HCT116 (cell line): Measurements from ENCODE around the gene TRIM66. TPM values are rescaled to one million over a fixed set of nuclear protein-coding genes. Genes with fewer than 3 reads are reported as not detected.

Source experiments
- ATAC-seq: fragments of 200-7000 bp; cut with Tn5 transposase; 2 replicates; pipeline ENCODE4 v1.9.1; 2020; ENCODE audit warnings: mild to moderate bottlenecking, moderate library complexity
- BruUV-seq: library from RNA; stranded (reverse); fragments of 400-500 nt; replicated peaks from 2 replicates; lab custom pipeline; 2021; lab: Mats Ljungman, UMichigan
- CTCF ChIA-PET: fragments of 300-600 bp; sonication (Branson Sonifier 250); formaldehyde crosslinking; loops from one replicate; lab custom pipeline; 2021; ENCODE audit warnings: antibody characterized with exemption; lab: Charles Lee
- POLR2A ChIA-PET: fragments of 300-600, 350-600 bp; sonication (Branson Sonifier 250); formaldehyde crosslinking; loops from one replicate; lab custom pipeline; 2021; ENCODE audit warnings: antibody characterized with exemption; lab: Charles Lee
- RAD21 ChIA-PET, 2 experiments: fragments of 300-600 bp; sonication (Branson Sonifier 250); formaldehyde crosslinking; loops; one replicate each; lab custom pipeline; 2023; ENCODE audit warnings: low total read pairs in 2 of 2; ENCODE audit not compliant: uncharacterized antibody in 2 of 2, unreplicated experiment in 2 of 2, low non-redundant PET in 1 of 2; lab: Charles Lee
- DNase-seq: peaks from one replicate; pipeline ENCODE4 v3.0.0-alpha.2; 2010; ENCODE audit warnings: low read depth, low spot score
- H2AFZ ChIP-seq: fragments of 200-600 bp; shearing (Covaris generic), sonication (generic); 2 replicates; pipeline ENCODE4 v1.6.1; 2017; ENCODE audit warnings: low read depth, mixed run types, mixed read lengths, antibody characterized with exemption, low read length; ENCODE audit not compliant: poor library complexity, severe bottlenecking
- H3K27ac ChIP-seq: 2 replicates; pipeline ENCODE4 v1.5.1; 2012; ENCODE audit warnings: low read depth, low read length
- H3K27me3 ChIP-seq: fragments of 200-600 bp; sonication (generic); 2 replicates; pipeline ENCODE4 v1.6.1; 2016; ENCODE audit warnings: mixed run types, low read length, mixed read lengths; ENCODE audit not compliant: insufficient read depth
- H3K36me3 ChIP-seq, 2 experiments: fragments of 200-500 bp in 1 of 2; fragments of 200-600 bp in 1 of 2; sonication (Bioruptor generic) in 1 of 2; sonication (generic) in 1 of 2; 2 replicates each; pipeline versions ENCODE4 v1.5.1 to v1.6.1; 2014 to 2016; ENCODE audit warnings: low read length in 2 of 2, inconsistent platforms in 1 of 2, mixed read lengths in 1 of 2, mixed run types in 1 of 2; ENCODE audit not compliant: insufficient read depth in 2 of 2, control insufficient read depth in 1 of 2
- H3K4me1 ChIP-seq, 2 experiments: fragments of 200-600 bp in 1 of 2; sonication (generic) in 1 of 2; 2 replicates each; pipeline versions ENCODE4 v1.5.1 to v1.6.1; 2012 to 2017; ENCODE audit warnings: low read length in 2 of 2, inconsistent platforms in 1 of 2, mild to moderate bottlenecking in 1 of 2, mixed read lengths in 1 of 2, mixed run types in 1 of 2, moderate library complexity in 1 of 2; ENCODE audit not compliant: insufficient read depth in 2 of 2, control insufficient read depth in 1 of 2
- H3K4me2 ChIP-seq: fragments of 200-600 bp; sonication (generic); 2 replicates; pipeline ENCODE4 v1.6.1; 2017; ENCODE audit warnings: mixed run types, low read length, mixed read lengths
- H3K4me3 ChIP-seq, 2 experiments: fragments of 200-600 bp in 1 of 2; sonication (generic) in 1 of 2; replicated peaks in 1 of 2; 2 replicates each; pipeline ENCODE4 v1.5.1; 2011 to 2016; ENCODE audit warnings: low read length in 2 of 2, control low read depth in 1 of 2, low read depth in 1 of 2, mild to moderate bottlenecking in 1 of 2, mixed read lengths in 1 of 2, mixed run types in 1 of 2
- H3K79me2 ChIP-seq: fragments of 200-600 bp; sonication (generic); 2 replicates; pipeline ENCODE4 v1.6.1; 2017; ENCODE audit warnings: mild to moderate bottlenecking, mixed run types, low read length, moderate library complexity, mixed read lengths; ENCODE audit not compliant: insufficient read depth
- H3K9ac ChIP-seq: fragments of 200-600 bp; sonication (generic); 2 replicates; pipeline ENCODE4 v1.6.1; 2016; ENCODE audit warnings: low read length, mixed read lengths
- H3K9me2 ChIP-seq: fragments of 200-600 bp; sonication (generic), shearing (Covaris generic); 2 replicates; pipeline ENCODE4 v1.6.1; 2017; ENCODE audit warnings: mixed run types, mild to moderate bottlenecking, moderate library complexity; ENCODE audit not compliant: insufficient read depth
- H3K9me3 ChIP-seq, 2 experiments: fragments of 200-500 bp in 1 of 2; fragments of 200-600 bp in 1 of 2; sonication (Bioruptor generic) in 1 of 2; sonication (generic) in 1 of 2; 2 replicates each; pipeline ENCODE4 v1.6.1; 2014 to 2017; ENCODE audit warnings: low read length in 2 of 2, mixed read lengths in 2 of 2, inconsistent platforms in 1 of 2, low read depth in 1 of 2, mild to moderate bottlenecking in 1 of 2, mixed run types in 1 of 2, moderate library complexity in 1 of 2; ENCODE audit not compliant: control insufficient read depth in 1 of 2, insufficient read depth in 1 of 2
- H4K20me1 ChIP-seq: fragments of 200-600 bp; sonication (generic), shearing (Covaris generic); 2 replicates; pipeline ENCODE4 v1.6.1; 2017; ENCODE audit warnings: mixed run types, mild to moderate bottlenecking, moderate library complexity; ENCODE audit not compliant: insufficient read depth
- ATF3 ChIP-seq: IDR thresholded peaks from 2 replicates; pipeline ENCODE4 v1.6.1; 2012
- CEBPB ChIP-seq: IDR thresholded peaks from 2 replicates; pipeline ENCODE4 v1.6.1; 2012; ENCODE audit warnings: low read depth
- EGR1 ChIP-seq: IDR thresholded peaks from 2 replicates; pipeline ENCODE4 v1.6.1; 2012; ENCODE audit warnings: low read depth
- EZH2 ChIP-seq: fragments of 200-600 bp; sonication (generic); IDR thresholded peaks from 2 replicates; pipeline ENCODE4 v1.6.1; 2017; ENCODE audit warnings: antibody characterized with exemption, mixed run types
- EZH2phosphoT487 ChIP-seq: fragments of 200-600 bp; IDR thresholded peaks from 2 replicates; pipeline ENCODE4 v1.6.1; 2018; ENCODE audit warnings: antibody characterized with exemption, borderline replicate concordance
- FOSL1 ChIP-seq: IDR thresholded peaks from 2 replicates; pipeline ENCODE4 v1.6.1; 2012; ENCODE audit warnings: low read depth
- JUND ChIP-seq: IDR thresholded peaks from 2 replicates; pipeline ENCODE4 v1.6.1; 2012
- MAX ChIP-seq: IDR thresholded peaks from 2 replicates; pipeline ENCODE4 v1.6.1; 2012
- POLR2A ChIP-seq: IDR thresholded peaks from 2 replicates; pipeline ENCODE4 v1.7.0; 2011; ENCODE audit warnings: borderline replicate concordance; ENCODE audit not compliant: insufficient read depth, insufficient read length; ENCODE audit errors: extremely low read depth
- POLR2AphosphoS5 ChIP-seq: IDR thresholded peaks from 2 replicates; pipeline ENCODE4 v1.6.1; 2011; ENCODE audit warnings: mild to moderate bottlenecking, low read depth, low read length, moderate library complexity
- REST ChIP-seq: IDR thresholded peaks from 2 replicates; pipeline ENCODE4 v1.6.1; 2012; ENCODE audit warnings: low read depth
- SIN3A ChIP-seq: IDR thresholded peaks from 2 replicates; pipeline ENCODE4 v1.6.1; 2012; ENCODE audit warnings: low read depth
- TCF7L2 ChIP-seq: IDR thresholded peaks from 2 replicates; pipeline ENCODE4 v1.7.0; 2011; ENCODE audit warnings: borderline replicate concordance, inconsistent platforms; ENCODE audit not compliant: insufficient read depth, insufficient read length; ENCODE audit errors: extremely low read depth
- ZFX ChIP-seq: fragments of 450-650 bp; IDR thresholded peaks from 2 replicates; pipeline ENCODE4 v1.6.1; 2017
- ZNF274 ChIP-seq: fragments of 200-500 bp; sonication (Bioruptor generic); IDR thresholded peaks from 2 replicates; pipeline ENCODE4 v1.6.1; 2014; ENCODE audit warnings: mild to moderate bottlenecking, low read depth, low read length, inconsistent platforms
- intact Hi-C: fragments of 100-400 bp; cut with micrococcal nuclease; formaldehyde crosslinking; loops from 2 replicates; pipeline ENCODE4 v1.10.0; 2022
- total RNA-seq: library from RNA; stranded (reverse); gene quantifications from one replicate; pipeline ENCODE4 v1.2.1, GENCODE V29; 2021; ENCODE audit not compliant: unreplicated experiment

The TRIM66 gene
- total RNA-seq, 1 experiment from 2014 or later, result 24.8 TPM

GRCh38 chr11:8705146-8705545 is 22.7 kb upstream of the TRIM66 start:
- intact Hi-C loops, result no loop called here
- Histone ChIP-seq H2AFZ (no peak overlapping the region), H3K36me3 (no peaks in the 10 kb centered on the region)
- ATAC-seq, result no peak
- TF ChIP-seq FOSL1 (no peak), JUND (no peak), ATF3 (no peak), MAX (no peak), POLR2AphosphoS5 (no peak), EZH2 (no peak), ZNF274 (no peak), EZH2phosphoT487 (no peak), ZFX (no peak), POLR2A (no peak), EGR1 (no peak), REST (no peak), CEBPB (no peak), TCF7L2 (no peak), SIN3A (no peak)
- TF ChIP-seq, all 23 proteins: peak for 0
- Histone ChIP-seq H3K9ac (no peak overlapping the region), H3K27me3 (no peaks in the 10 kb centered on the region), H3K9me3 (no peaks in the 10 kb centered on the region), H3K27ac (no peak overlapping the region), H3K4me1 (peaks cover 4% of the 10 kb centered on the region in 2 experiments; a peak in 3 of 4 replicates), H3K4me2 (no peak overlapping the region), H3K4me3 (no peak overlapping the region), H3K79me2 (no peaks in the 10 kb centered on the region), H3K9me2 (no peaks in the 10 kb centered on the region), H4K20me1 (no peaks in the 10 kb centered on the region)
- ChIA-PET POLR2A (no interaction called here), RAD21 (interaction anchor here in 1 of 2 experiments (0.7 kb wide), 1 partner anchor 108 kb away, joined by 4 read pairs; no protein-coding TSS in a partner anchor), CTCF (no interaction called here)
- no TSS peak for BruUV-seq
- DNase-seq, result no peak
